Panc1 (cell line): Measurements from ENCODE around the gene SYT13. TPM values are rescaled to one million over a fixed set of nuclear protein-coding genes. Genes with fewer than 3 reads are reported as not detected.

Experiments used
- ATAC-seq: fragments of 200-7000 bp; cut with Tn5 transposase; 2 replicates; pipeline ENCODE4 v1.9.1; 2020; ENCODE audit warnings: mild to moderate bottlenecking, moderate library complexity
- BruUV-seq: library from RNA; stranded (reverse); fragments of 400-500 nt; replicated peaks from 2 replicates; lab custom pipeline; 2021; lab: Mats Ljungman, UMichigan
- CTCF ChIA-PET: fragments of 300-600 bp; sonication (Branson Sonifier 250); formaldehyde crosslinking; loops from one replicate; lab custom pipeline; 2022; ENCODE audit warnings: antibody characterized with exemption; lab: Charles Lee
- POLR2A ChIA-PET: fragments of 300-600 bp; sonication (Branson Sonifier 250); formaldehyde crosslinking; loops from one replicate; lab custom pipeline; 2022; ENCODE audit warnings: antibody characterized with exemption; lab: Charles Lee
- DNase-seq: peaks from one replicate; pipeline ENCODE4 v3.0.0-alpha.2; 2010; ENCODE audit warnings: low read depth, low spot score
- H3K27ac ChIP-seq: 2 replicates; pipeline ENCODE4 v1.5.1; 2011; ENCODE audit warnings: mild to moderate bottlenecking, low read length, inconsistent platforms
- H3K27me3 ChIP-seq: fragments of 200-500 bp; sonication (Bioruptor generic); 2 replicates; pipeline ENCODE4 v1.6.0; 2014; ENCODE audit warnings: low read length, inconsistent platforms; ENCODE audit not compliant: control insufficient read depth, insufficient read depth
- H3K36me3 ChIP-seq: fragments of 200-500 bp; sonication (Bioruptor generic); 2 replicates; pipeline ENCODE4 v1.5.1; 2014; ENCODE audit warnings: inconsistent platforms, mild to moderate bottlenecking, low read length, moderate library complexity; ENCODE audit not compliant: control insufficient read depth, insufficient read depth
- H3K4me1 ChIP-seq: 2 replicates; pipeline ENCODE4 v1.5.1; 2011; ENCODE audit warnings: inconsistent platforms, mild to moderate bottlenecking, low read length, moderate library complexity; ENCODE audit not compliant: control insufficient read depth, insufficient read depth
- H3K4me3 ChIP-seq, 2 experiments: 2 replicates each; pipeline ENCODE4 v1.5.1; 2011 to 2012; ENCODE audit warnings: low read depth in 2 of 2, low read length in 2 of 2, mild to moderate bottlenecking in 2 of 2, inconsistent platforms in 1 of 2, moderate library complexity in 1 of 2
- H3K9me3 ChIP-seq: fragments of 200-500 bp; sonication (Bioruptor generic); 2 replicates; pipeline ENCODE4 v1.5.1; 2014; ENCODE audit warnings: low read depth, mild to moderate bottlenecking, inconsistent platforms, low read length, moderate library complexity; ENCODE audit not compliant: control insufficient read depth, insufficient read depth
- CTCF ChIP-seq: fragments of 450-650 bp; IDR thresholded peaks from 2 replicates; pipeline ENCODE4 v1.5.1; 2017; ENCODE audit warnings: mild to moderate bottlenecking
- POLR2AphosphoS5 ChIP-seq: IDR thresholded peaks from 2 replicates; pipeline ENCODE4 v1.6.1; 2012; ENCODE audit warnings: mild to moderate bottlenecking, low read depth, low read length, moderate library complexity
- REST ChIP-seq, 2 experiments: IDR thresholded peaks; 2 replicates each; pipeline ENCODE4 v1.6.1; 2011 to 2012; ENCODE audit warnings: low read depth in 2 of 2, control low read depth in 1 of 2, low read length in 1 of 2, mild to moderate bottlenecking in 1 of 2, moderate library complexity in 1 of 2; ENCODE audit not compliant: insufficient read depth in 1 of 2
- SIN3A ChIP-seq: IDR thresholded peaks from 2 replicates; pipeline ENCODE4 v1.6.1; 2012; ENCODE audit warnings: low read depth, mild to moderate bottlenecking, low read length, moderate library complexity, borderline replicate concordance; ENCODE audit not compliant: insufficient read depth
- TCF7L2 ChIP-seq: IDR thresholded peaks from 2 replicates; pipeline ENCODE4 v1.6.1; 2011; ENCODE audit warnings: mild to moderate bottlenecking, low read depth, low read length, inconsistent platforms
- in situ Hi-C: cut with HindIII; loops from 2 replicates; pipeline ENCODE4 v1.10.0; 2016; ENCODE audit warnings: low sequenced_read_pairs, low pct_unique_long_range_greater_than_20kb
- intact Hi-C: fragments of 100-400 bp; cut with micrococcal nuclease; formaldehyde crosslinking; loops from one replicate; pipeline ENCODE4 v1.10.0; 2022; ENCODE audit not compliant: unreplicated experiment
- total RNA-seq: library from RNA; stranded (reverse); gene quantifications from one replicate; pipeline ENCODE4 v1.2.1, GENCODE V29; 2021; ENCODE audit not compliant: unreplicated experiment

Gene SYT13
- total RNA-seq, 1 experiment from 2014 or later = 0.13 TPM

GRCh38 chr11:45320371-45320770 lies 34.2 kb upstream of the SYT13 start:
- in situ Hi-C loops (no loop called here), intact Hi-C loops (no loop called here)
- no TSS peak for BruUV-seq
- CTCF ChIA-PET = no interaction called here
- H3K36me3 ChIP-seq = no peaks in the 10 kb centered on the region
- no peak overlapping the region for H3K4me3 ChIP-seq
- no peaks in the 10 kb centered on the region for H3K9me3 ChIP-seq
- POLR2A ChIA-PET = no interaction called here
- H3K4me1 ChIP-seq = no peaks in the 10 kb centered on the region
- H3K27me3 ChIP-seq = peaks cover 6% of the 10 kb centered on the region
- H3K27ac ChIP-seq = no peak overlapping the region
- no peak for DNase-seq
- ATAC-seq = no peak
- TF ChIP-seq REST (IDR thresholded peaks at IDR 0.05; ENCODE audit: insufficient read depth in 1 of 2, low read depth in 2 of 2, low read length in 1 of 2) (no peak), SIN3A (no peak), CTCF (no peak), TCF7L2 (no peak), POLR2AphosphoS5 (no peak)

GRCh38 chr11:45319077-45319476 lies 32.9 kb upstream of the SYT13 start:
- DNase-seq (no peak), ATAC-seq (no peak)
- in situ Hi-C loops = no loop called here
- TF ChIP-seq REST (IDR thresholded peaks at IDR 0.05; ENCODE audit: insufficient read depth in 1 of 2, low read depth in 2 of 2, low read length in 1 of 2) (no peak), TCF7L2 (no peak), CTCF (no peak), SIN3A (no peak), POLR2AphosphoS5 (no peak)
- CTCF ChIA-PET = interaction anchor here (0.7 kb wide), 1 partner anchor 383 kb away, joined by 3 read pairs; no protein-coding TSS in a partner anchor
- POLR2A ChIA-PET = no interaction called here
- H3K36me3 ChIP-seq = no peaks in the 10 kb centered on the region
- no peak overlapping the region for H3K4me3 ChIP-seq
- intact Hi-C loops = no loop called here
- no peaks in the 10 kb centered on the region for H3K4me1 ChIP-seq
- no peaks in the 10 kb centered on the region for H3K9me3 ChIP-seq
- H3K27ac ChIP-seq = no peak overlapping the region
- BruUV-seq = no TSS peak
- H3K27me3 ChIP-seq = peaks cover 4% of the 10 kb centered on the region
